Brain pericyte (primary cell): ENCODE data around the gene FAM24A.
A peak's percentile ranks its signal among the peaks of the same experiment; 100 is the strongest.
"Not testable (repeated sequence)": the region's sequence is repeated elsewhere in the genome, so short reads cannot be mapped to it uniquely, and the experiment has no call there.

ENCODE experiments used
- DNase-seq: peaks from one replicate; pipeline ENCODE4 v3.0.0-alpha.2; 2012; ENCODE audit warnings: low read depth, low spot score

Gene FAM24A

DNA sequence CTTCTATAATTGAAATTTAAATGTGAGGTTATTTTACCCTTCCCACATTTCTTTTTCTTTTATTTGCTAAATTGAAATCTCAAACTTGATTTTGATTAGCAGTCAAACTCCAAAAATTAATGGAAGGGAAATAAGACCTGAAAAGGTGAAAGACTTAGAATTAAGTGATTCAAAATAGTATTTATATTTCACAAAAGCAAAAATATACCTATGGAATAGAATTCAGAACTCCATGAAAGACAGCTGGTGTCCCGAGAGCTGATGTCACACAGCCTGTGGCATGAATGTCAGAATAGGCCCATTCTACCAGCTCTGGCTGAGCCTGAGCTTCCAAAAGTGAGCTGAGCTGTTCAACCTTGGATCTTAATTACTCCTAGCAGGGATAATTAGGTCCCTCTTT lies at the start of gene FAM24A:
Gene FAM24A, plus strand, starts transcription at position 301 of the 400 bp plus-strand sequence. CDS start 1,025 bp downstream, outside the sequence.
- DNase-seq, result no peak

GRCh38 chr10:122861711-122862161 lies 48.7 kb upstream of the FAM24A start:
- no peak for DNase-seq

GRCh38 chr10:122863216-122864193 lies 46.9 kb upstream of the FAM24A start:
- DNase-seq, result no peak

DNA sequence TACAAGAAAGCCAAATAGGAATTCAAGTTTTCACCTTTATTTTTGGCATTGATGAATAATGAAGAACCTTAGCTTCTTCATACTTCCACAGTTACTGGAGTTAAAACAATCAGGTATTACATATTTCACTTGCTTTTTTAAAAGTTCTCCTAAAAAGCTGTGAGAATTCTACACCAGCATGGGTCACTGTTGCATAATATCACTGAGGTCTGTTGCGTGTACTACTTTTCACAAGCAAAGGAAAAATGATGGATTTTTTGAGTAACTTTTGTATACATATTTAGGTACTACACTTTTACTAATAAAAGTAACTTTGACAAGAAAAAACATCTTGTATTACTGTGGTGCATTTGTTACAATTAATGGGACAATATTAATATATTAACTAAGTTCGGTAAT lies 46.2 kb upstream of the FAM24A start:
- DNase-seq, result no peak

DNA sequence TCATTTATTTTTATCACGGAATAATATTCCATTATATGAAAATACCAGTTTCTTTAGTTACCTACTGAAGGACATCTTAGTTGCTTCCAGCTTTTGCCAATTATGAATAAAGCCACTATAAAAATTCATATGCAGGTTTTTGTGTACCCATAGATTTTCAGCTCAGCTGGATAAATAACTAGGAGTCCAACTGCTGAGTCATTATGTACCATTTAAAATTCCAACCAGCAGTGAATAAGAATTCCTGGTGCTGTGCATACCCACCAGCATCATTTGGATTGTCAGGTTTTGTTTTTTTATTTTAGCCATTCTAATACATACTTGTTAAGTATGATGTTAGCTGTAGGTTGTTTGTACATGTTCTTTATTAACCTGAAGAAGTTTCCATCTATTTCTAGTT lies 45.5 kb upstream of the FAM24A start:
- no peak for DNase-seq

GRCh38 chr10:122866757-122867482 lies 43.5 kb upstream of the FAM24A start:
- not testable (repeated sequence) for DNase-seq

GRCh38 chr10:122868768-122869167 lies 41.6 kb upstream of the FAM24A start:
- DNase-seq, result not testable (repeated sequence)

DNA sequence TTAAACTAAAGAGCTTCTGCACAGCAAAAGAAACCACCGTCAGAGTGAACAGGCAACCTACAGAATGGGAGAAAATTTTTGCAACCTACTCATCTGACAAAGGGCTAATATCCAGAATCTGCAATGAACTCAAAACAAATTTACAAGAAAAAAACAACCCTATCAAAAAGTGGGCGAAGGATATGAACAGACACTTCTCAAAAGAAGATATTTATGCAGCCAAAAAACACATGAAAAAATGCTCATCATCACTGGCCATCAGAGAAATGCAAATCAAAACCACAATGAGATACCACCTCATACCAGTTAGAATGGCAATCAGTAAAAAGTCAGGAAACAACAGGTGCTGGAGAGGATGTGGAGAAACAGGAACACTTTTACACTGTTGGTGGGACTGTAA lies 38.5 kb upstream of the FAM24A start:
- DNase-seq, result not testable (repeated sequence)

DNA sequence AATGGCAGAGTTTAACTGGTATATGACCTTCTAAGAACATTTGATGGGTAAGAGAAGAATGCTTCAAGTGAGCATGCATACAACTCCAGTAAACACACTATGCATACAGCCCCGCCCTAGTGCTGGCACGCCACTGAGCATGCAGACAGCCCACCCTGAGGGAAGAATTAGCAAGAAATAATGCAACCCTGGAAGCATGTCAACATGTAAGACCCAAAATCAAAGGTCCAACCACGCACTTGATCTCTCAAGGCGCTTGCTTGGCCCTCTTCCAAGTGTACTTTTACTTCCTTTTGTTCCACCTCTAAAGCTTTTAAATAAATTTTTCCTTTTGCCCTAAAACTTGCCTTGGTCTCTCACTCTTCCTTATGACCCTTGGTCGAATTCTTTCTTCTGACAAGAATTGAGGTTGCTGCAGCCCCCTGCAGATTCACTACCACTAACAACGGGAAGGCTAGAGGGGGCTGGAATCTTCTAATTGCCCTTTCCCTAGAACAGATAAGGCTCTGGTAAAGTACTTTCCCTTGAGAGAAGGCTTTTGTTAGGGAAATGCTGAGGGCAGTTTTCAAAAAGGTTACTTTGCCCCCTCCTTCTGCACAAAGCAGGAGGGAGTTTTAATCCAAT lies 34.5 kb upstream of the FAM24A start:
- no peak for DNase-seq

GRCh38 chr10:122876467-122876855 lies 33.9 kb upstream of the FAM24A start:
- no peak for DNase-seq

DNA sequence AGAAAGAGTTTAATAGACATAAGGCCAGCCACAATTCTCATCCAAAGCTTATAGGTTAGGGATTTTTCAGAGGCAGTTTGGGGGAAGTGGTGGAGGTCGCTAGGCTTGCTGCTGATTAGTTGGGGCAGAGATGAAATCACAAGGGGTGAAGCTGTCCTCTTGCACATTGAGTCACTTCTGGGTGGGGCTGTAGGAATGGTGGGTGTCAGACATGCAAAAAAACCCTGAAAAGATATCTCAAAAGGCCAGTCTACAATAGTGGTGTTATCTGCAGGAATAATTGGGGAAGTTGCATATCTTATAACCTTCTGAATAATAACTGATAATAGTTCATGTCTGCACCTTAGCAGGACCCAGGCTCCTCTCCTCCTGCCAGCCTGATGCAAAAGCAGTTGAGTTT lies 33.1 kb upstream of the FAM24A start:
- DNase-seq, result no peak

GRCh38 chr10:122878799-122879338 lies 31.5 kb upstream of the FAM24A start:
- DNase-seq, result no peak

GRCh38 chr10:122879339-122880273 lies 30.8 kb upstream of the FAM24A start, which contains the start of gene FAM24B:
Gene FAM24B, minus strand, starts transcription at chr10:122879581. Its CDS starts 29,066 bp downstream, at chr10:122850515.
- peak; percentile 91 for DNase-seq

- DNase-seq, result no peak
Observed at GRCh38 chr10:122882766-122883165, 27.6 kb upstream of the FAM24A start.

DNA sequence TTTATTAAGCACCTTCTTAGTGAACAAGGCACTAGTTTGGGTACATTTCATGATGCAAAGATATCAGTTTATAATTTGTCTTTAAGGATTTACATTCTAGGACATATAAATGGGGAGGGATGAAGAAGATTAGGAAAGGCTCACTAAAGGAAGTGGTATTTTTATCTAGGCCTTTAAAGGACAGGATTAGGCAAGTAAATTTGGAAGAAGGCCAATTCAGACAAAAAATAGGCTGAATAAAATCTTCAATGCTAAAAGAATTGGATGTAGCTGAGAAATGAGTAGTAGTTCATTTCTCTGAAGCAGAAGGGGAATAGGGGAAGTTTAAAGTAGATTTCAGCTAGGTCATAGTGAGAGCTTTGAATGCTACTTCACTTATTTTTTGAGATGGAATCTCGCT lies 26.2 kb upstream of the FAM24A start:
- no peak for DNase-seq

GRCh38 chr10:122894261-122894944 lies 16.0 kb upstream of the FAM24A start:
- no peak for DNase-seq

DNA sequence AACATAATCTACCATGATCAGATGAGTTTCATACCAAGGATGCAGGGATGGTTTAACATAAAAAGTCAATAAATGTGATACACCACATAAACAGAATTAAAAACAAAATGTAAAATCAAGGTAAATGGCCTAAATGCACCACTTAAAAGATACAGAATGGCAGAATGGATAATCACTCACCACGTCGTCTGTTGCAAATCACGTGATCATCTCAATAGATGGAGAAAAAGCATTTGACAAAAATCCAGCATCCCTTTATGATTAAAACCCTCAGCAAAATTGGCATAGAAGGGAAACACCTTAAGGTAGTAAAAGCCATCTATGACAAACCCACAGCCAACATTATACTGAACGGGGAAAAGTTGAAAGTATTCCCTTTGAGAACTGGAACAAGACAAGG lies 6.5 kb upstream of the FAM24A start:
- not testable (repeated sequence) for DNase-seq

GRCh38 chr10:122911889-122912484 lies 1.6 kb downstream of the FAM24A start:
- peak; percentile 20 for DNase-seq

- no peak for DNase-seq
Observed at GRCh38 chr10:122915700-122916099, 5.3 kb downstream of the FAM24A start.
